GM18861 (cell line): ENCODE measurements around the gene TRIM71.
A peak's percentile ranks its signal among the peaks of the same experiment; 100 is the strongest.
"Not testable (repeated sequence)": the region's sequence is repeated elsewhere in the genome, so short reads cannot be mapped to it uniquely, and the experiment has no call there.

Experiments used
- ATAC-seq: cut with Tn5 transposase; IDR thresholded peaks from one replicate; pipeline ENCODE4 v1.9.1; 2021; ENCODE audit not compliant: unreplicated experiment

Gene TRIM71

GRCh38 chr3:32886911-32887310, 69.1 kb downstream of the TRIM71 start:
- ATAC-seq: no peak

- ATAC-seq: peak; percentile 95
These were observed 70.9 kb downstream of the TRIM71 start for GRCh38 chr3:32888739-32889138.

GRCh38 chr3:32890420-32891276, 72.9 kb downstream of the TRIM71 start:
- ATAC-seq: no peak

DNA sequence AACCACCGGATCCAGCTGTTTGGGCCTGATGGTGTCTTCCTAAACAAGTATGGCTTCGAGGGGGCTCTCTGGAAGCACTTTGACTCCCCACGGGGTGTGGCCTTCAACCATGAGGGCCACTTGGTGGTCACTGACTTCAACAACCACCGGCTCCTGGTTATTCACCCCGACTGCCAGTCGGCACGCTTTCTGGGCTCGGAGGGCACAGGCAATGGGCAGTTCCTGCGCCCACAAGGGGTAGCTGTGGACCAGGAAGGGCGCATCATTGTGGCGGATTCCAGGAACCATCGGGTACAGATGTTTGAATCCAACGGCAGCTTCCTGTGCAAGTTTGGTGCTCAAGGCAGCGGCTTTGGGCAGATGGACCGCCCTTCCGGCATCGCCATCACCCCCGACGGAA, 73.6 kb downstream of the TRIM71 start:
- ATAC-seq: no peak

- ATAC-seq: no peak
These were observed 75.1 kb downstream of the TRIM71 start for GRCh38 chr3:32892625-32893598.

GRCh38 chr3:32894977-32895376, 77.2 kb downstream of the TRIM71 start:
- no peak for ATAC-seq

- no peak for ATAC-seq
These were observed 77.9 kb downstream of the TRIM71 start for GRCh38 chr3:32895701-32896100.

DNA sequence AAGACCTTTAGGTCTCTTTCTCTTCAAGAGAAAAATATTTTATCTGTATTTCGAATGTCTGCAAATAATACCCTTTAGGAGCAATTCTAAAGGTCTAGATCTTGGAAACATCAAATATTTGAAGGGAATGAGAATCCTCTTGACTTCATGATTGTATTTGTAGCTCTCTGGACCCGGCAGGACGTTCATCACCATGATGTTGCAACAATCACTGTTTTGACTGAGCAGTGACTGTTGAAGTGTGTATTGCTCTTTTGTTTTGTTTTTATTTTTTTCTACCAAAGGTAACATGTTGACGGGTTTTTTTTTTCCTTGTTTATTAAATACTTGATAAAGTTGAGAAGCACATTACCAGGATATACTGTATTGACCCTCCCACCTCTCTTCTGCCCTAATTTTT, 78.3 kb downstream of the TRIM71 start:
- no peak for ATAC-seq

GRCh38 chr3:32897001-32897601, 79.3 kb downstream of the TRIM71 start:
- ATAC-seq: no peak

DNA sequence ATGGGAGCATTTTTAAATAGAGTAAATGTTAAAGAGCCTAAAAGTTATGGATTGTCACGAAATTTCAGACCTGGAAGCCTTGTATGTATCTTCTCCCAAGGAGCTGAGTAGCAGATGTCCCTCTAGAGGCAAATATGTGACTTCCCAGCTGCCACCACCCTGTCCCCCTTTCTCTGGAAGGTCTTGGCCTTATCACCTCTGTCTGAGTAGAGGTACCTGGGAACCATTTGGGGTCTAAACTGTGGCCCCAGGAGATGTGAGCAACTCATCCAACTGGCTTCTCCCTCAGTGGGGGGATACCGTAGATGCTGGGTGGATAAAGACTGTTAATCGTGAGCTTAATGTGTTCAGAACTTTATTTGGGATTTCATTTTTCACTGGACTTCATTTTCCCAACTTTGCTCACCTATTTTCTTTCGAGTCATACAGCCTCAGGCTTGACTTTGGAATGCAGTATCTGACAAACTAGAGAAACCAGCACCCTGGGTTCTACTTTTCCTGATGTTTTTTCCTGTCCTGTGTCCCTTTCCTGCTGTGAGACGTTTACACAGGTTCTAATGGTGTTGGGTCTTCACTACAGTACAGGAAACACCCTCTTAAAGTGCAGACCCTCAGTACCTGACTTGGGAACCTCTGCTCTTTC, 80.3 kb downstream of the TRIM71 start:
- no peak for ATAC-seq

- no peak for ATAC-seq
These were observed 81.5 kb downstream of the TRIM71 start for GRCh38 chr3:32899265-32899664.

GRCh38 chr3:32901005-32901932, 83.5 kb downstream of the TRIM71 start:
- ATAC-seq: no peak

DNA sequence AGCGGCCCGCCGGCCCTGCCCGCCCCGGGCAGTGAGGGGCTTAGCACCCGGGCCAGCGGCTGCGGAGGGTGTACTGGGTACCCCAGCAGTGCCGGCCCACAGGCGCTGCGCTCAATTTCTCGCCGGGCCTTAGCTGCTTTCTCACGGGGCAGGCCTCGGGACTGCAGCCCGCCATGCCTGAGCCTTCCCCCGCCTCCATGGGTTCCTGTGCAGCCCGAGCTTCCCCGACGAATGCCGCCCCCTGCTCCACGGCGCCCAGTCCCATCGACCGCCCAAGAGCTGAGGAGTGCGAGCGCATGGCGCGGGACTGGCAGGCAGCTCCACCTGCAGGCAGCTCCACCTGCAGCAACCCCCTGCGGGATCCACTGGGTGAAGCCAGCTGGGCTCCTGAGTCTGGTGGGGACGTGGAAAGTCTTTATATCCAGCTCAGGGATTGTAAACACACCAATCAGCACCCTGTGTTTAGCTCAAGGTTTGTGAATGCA, 85.1 kb downstream of the TRIM71 start:
- ATAC-seq: not testable (repeated sequence)

- no peak for ATAC-seq
These were observed 86.2 kb downstream of the TRIM71 start for GRCh38 chr3:32903953-32904352.

- ATAC-seq: no peak
These were observed 92.2 kb downstream of the TRIM71 start for GRCh38 chr3:32909999-32910398.

- no peak for ATAC-seq
These were observed 93.2 kb downstream of the TRIM71 start for GRCh38 chr3:32910954-32911353.

GRCh38 chr3:32912046-32912445, 94.2 kb downstream of the TRIM71 start:
- no peak for ATAC-seq

GRCh38 chr3:32913790-32914446, 96.1 kb downstream of the TRIM71 start:
- ATAC-seq: no peak

- ATAC-seq: no peak
These were observed 102.1 kb downstream of the TRIM71 start for GRCh38 chr3:32919920-32920319.
